Neural progenitor cell (in vitro differentiated cells): Measurements from ENCODE around the gene ERC2. TPM values are rescaled to one million over a fixed set of nuclear protein-coding genes. Genes with fewer than 3 reads are reported as not detected.

Source experiments
- DNase-seq: peaks from one replicate; pipeline ENCODE4 v3.0.0-alpha.2; 2016; ENCODE audit warnings: low spot score
- H2AFZ ChIP-seq: fragments of 200-600 bp; sonication (generic); replicated peaks from 2 replicates; pipeline ENCODE4 v1.6.1; 2016; ENCODE audit warnings: antibody characterized with exemption
- H3F3A ChIP-seq: fragments of 200-600 bp; sonication (generic); 2 replicates; pipeline ENCODE4 v1.6.1; 2016; ENCODE audit warnings: antibody characterized with exemption, low read depth
- H3K27ac ChIP-seq: fragments of 200-600 bp; sonication (generic); 2 replicates; pipeline ENCODE4 v1.5.1; 2016; ENCODE audit warnings: mild to moderate bottlenecking
- H3K27me3 ChIP-seq: fragments of 200-600 bp; sonication (generic); 2 replicates; pipeline ENCODE4 v1.6.1; 2016; ENCODE audit warnings: mild to moderate bottlenecking, moderate library complexity
- H3K36me3 ChIP-seq: fragments of 200-600 bp; sonication (generic); 2 replicates; pipeline ENCODE4 v1.5.1; 2016
- H3K4me1 ChIP-seq: fragments of 200-600 bp; sonication (generic); 2 replicates; pipeline ENCODE4 v1.6.1; 2016; ENCODE audit warnings: mixed run types
- H3K4me2 ChIP-seq: fragments of 200-600 bp; sonication (generic); 2 replicates; pipeline ENCODE4 v1.6.1; 2016
- H3K4me3 ChIP-seq: fragments of 200-600 bp; sonication (generic); 2 replicates; pipeline ENCODE4 v1.5.1; 2016
- H3K79me2 ChIP-seq: fragments of 200-600 bp; sonication (generic); 2 replicates; pipeline ENCODE4 v1.6.1; 2016; ENCODE audit warnings: low read depth
- H3K9ac ChIP-seq: fragments of 200-600 bp; sonication (generic); 2 replicates; pipeline ENCODE4 v1.6.1; 2016
- H3K9me3 ChIP-seq: fragments of 200-600 bp; sonication (generic); 2 replicates; pipeline ENCODE4 v1.5.1; 2016; ENCODE audit warnings: low read depth
- H4K20me1 ChIP-seq: fragments of 200-600 bp; sonication (generic); 2 replicates; pipeline ENCODE4 v1.6.1; 2016; ENCODE audit warnings: low read depth
- H3K27ac Mint-ChIP-seq: 3 replicates; pipeline ENCODE4 v1.8.0; 2021; ENCODE audit warnings: mixed read lengths
- H3K27me3 Mint-ChIP-seq: 2 replicates; pipeline ENCODE4 v1.8.0; 2022; ENCODE audit warnings: low read depth, mild to moderate bottlenecking, inconsistent platforms, moderate library complexity, mixed read lengths; ENCODE audit not compliant: insufficient read depth
- H3K36me3 Mint-ChIP-seq: 3 replicates; pipeline ENCODE4 v1.8.0; 2021; ENCODE audit warnings: mixed read lengths
- H3K4me1 Mint-ChIP-seq: 3 replicates; pipeline ENCODE4 v1.8.0; 2021; ENCODE audit warnings: mixed read lengths
- H3K4me3 Mint-ChIP-seq: 3 replicates; pipeline ENCODE4 v1.8.0; 2021; ENCODE audit warnings: mild to moderate bottlenecking, moderate library complexity, mixed read lengths
- H3K9me3 Mint-ChIP-seq: 3 replicates; pipeline ENCODE4 v1.8.0; 2020; ENCODE audit warnings: mixed read lengths
- CTCF ChIP-seq: fragments of 200-600 bp; sonication (generic); IDR thresholded peaks from 2 replicates; pipeline ENCODE4 v1.5.1; 2017; ENCODE audit warnings: antibody characterized with exemption, mild to moderate bottlenecking
- EZH2 ChIP-seq: fragments of 200-600 bp; sonication (generic); IDR thresholded peaks from 2 replicates; pipeline ENCODE4 v1.6.1; 2017; ENCODE audit warnings: antibody characterized with exemption, mild to moderate bottlenecking, moderate library complexity
- EZH2phosphoT487 ChIP-seq: fragments of 200-600 bp; sonication (generic); IDR thresholded peaks from 2 replicates; pipeline ENCODE4 v1.6.1; 2017; ENCODE audit warnings: antibody characterized with exemption
- total RNA-seq: library from RNA; depleted of rRNA; stranded (reverse); fragments of >200 nt; gene quantifications from 2 replicates; pipeline ENCODE4 v1.2.3, GENCODE V29; 2015; ENCODE audit warnings: low replicate concordance

The ERC2 gene
- total RNA-seq, 1 donor from 2014 or later = 24.8 TPM

- Mint-ChIP-seq H3K4me3 (no peak overlapping the region), H3K27ac (no peak overlapping the region), H3K9me3 (no peaks in the 10 kb centered on the region), H3K36me3 (peaks cover 5% of the 10 kb centered on the region), H3K27me3 (no peaks in the 10 kb centered on the region), H3K4me1 (peaks cover 39% of the 10 kb centered on the region)
- no peak for DNase-seq
- Histone ChIP-seq H3K36me3 (no peaks in the 10 kb centered on the region), H3K4me2 (no peak overlapping the region), H3K27me3 (no peaks in the 10 kb centered on the region), H3F3A (no peaks in the 10 kb centered on the region), H3K9me3 (no peaks in the 10 kb centered on the region), H2AFZ (no peak overlapping the region), H3K4me3 (no peak overlapping the region), H4K20me1 (no peaks in the 10 kb centered on the region), H3K9ac (no peak overlapping the region), H3K79me2 (no peaks in the 10 kb centered on the region), H3K4me1 (peaks cover 10% of the 10 kb centered on the region), H3K27ac (no peak overlapping the region)
- TF ChIP-seq EZH2phosphoT487 = no peak
- no peak for TF ChIP-seq CTCF
- no peak for TF ChIP-seq EZH2
Measured at GRCh38 chr3:56135941-56136340, 332.3 kb downstream of the ERC2 start.

DNA sequence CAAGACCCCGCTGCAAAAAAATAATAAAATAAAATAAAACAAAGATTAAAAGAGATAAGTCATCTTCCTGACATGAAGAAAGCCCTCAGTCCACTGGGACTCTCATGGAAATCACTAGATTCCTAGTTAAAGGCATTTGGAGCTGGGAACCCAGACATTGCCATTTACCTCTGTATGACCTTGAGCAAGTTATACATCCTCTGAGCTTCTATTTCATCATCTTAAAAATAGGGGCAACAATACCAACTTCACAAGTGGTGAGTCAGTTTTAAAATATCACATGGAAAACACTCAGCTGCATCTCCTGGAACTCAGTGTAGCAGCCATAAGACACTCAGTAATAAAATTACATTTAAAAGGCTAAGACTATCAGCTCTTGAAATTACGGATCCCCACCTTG lies 334.8 kb downstream of the ERC2 start:
- Histone ChIP-seq H3K4me1 (peaks cover 32% of the 10 kb centered on the region), H3K4me2 (no peak overlapping the region), H3F3A (no peaks in the 10 kb centered on the region), H3K9me3 (no peaks in the 10 kb centered on the region), H3K79me2 (no peaks in the 10 kb centered on the region), H3K4me3 (no peak overlapping the region), H3K27ac (no peak overlapping the region), H2AFZ (no peak overlapping the region), H3K9ac (no peak overlapping the region), H3K36me3 (no peaks in the 10 kb centered on the region), H4K20me1 (no peaks in the 10 kb centered on the region), H3K27me3 (no peaks in the 10 kb centered on the region)
- no peak for TF ChIP-seq CTCF
- H3K4me1 Mint-ChIP-seq = peaks cover 52% of the 10 kb centered on the region
- no peak for DNase-seq
- H3K27ac Mint-ChIP-seq = peak overlapping the region; percentile 75
- no peaks in the 10 kb centered on the region for H3K9me3 Mint-ChIP-seq
- peaks cover 3% of the 10 kb centered on the region for H3K36me3 Mint-ChIP-seq
- no peak overlapping the region for H3K4me3 Mint-ChIP-seq
- H3K27me3 Mint-ChIP-seq = no peaks in the 10 kb centered on the region

DNA sequence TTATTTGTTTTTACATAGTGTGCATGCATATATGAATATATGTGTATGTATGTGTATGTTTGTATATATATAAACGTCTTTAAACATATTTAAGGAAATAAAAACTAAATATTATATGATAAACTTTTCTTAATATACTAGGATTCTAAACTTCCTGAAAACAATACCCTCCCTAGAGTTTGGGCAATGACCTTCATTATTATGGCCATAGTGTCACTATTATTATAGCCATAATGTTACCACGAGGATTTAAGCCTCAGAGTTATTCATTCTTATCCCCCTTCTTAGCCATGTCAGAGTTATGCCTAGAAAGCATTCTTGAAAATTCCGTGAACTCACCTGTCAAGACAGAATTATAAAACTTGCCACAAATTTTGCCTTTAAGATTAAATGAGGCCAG lies 335.5 kb downstream of the ERC2 start:
- Histone ChIP-seq H3F3A (no peaks in the 10 kb centered on the region), H3K27ac (no peak overlapping the region), H3K27me3 (no peaks in the 10 kb centered on the region), H3K4me3 (no peak overlapping the region), H3K4me1 (peaks cover 32% of the 10 kb centered on the region), H3K79me2 (no peaks in the 10 kb centered on the region), H3K9ac (no peak overlapping the region), H3K9me3 (no peaks in the 10 kb centered on the region), H3K36me3 (no peaks in the 10 kb centered on the region), H2AFZ (no peak overlapping the region), H3K4me2 (no peak overlapping the region), H4K20me1 (no peaks in the 10 kb centered on the region)
- Mint-ChIP-seq H3K4me1 (peaks cover 56% of the 10 kb centered on the region), H3K27me3 (no peaks in the 10 kb centered on the region), H3K27ac (peak overlapping the region; percentile 99), H3K9me3 (no peaks in the 10 kb centered on the region), H3K4me3 (no peak overlapping the region), H3K36me3 (peaks cover 1% of the 10 kb centered on the region)
- DNase-seq = no peak
- TF ChIP-seq EZH2 (no peak), EZH2phosphoT487 (no peak), CTCF (no peak)
